Common myeloid progenitor, CD34-positive (primary cell): Measurements from ENCODE around the gene TMEM144.

ENCODE experiments used
- CTCF ChIA-PET: fragments of 350-600 bp; sonication (Branson Sonifier 250); formaldehyde crosslinking; loops from one replicate; lab custom pipeline; 2021; ENCODE audit warnings: antibody characterized with exemption; lab: Charles Lee
- POLR2A ChIA-PET: fragments of 350-600 bp; sonication (Branson Sonifier 250); formaldehyde crosslinking; loops from one replicate; lab custom pipeline; 2021; ENCODE audit warnings: antibody characterized with exemption; lab: Charles Lee
- DNase-seq, 3 donors: peaks; one replicate each; pipeline versions ENCODE4 v3.0.0 to v3.0.0-alpha.2; 2013
- H3K27ac ChIP-seq, 2 experiments: 1 replicate in 1 of 2; 2 replicates in 1 of 2; pipeline ENCODE4 v1.7.0; 2013; ENCODE audit warnings: inconsistent platforms in 2 of 2, low read length in 2 of 2, mild to moderate bottlenecking in 2 of 2, low read depth in 1 of 2, moderate library complexity in 1 of 2; ENCODE audit not compliant: severe bottlenecking in 2 of 2, insufficient read depth in 1 of 2, poor library complexity in 1 of 2
- H3K27me3 ChIP-seq, 5 experiments: replicated peaks in 2 of 5; 1 replicate in 3 of 5; 2 replicates in 2 of 5; pipeline versions ENCODE4 v1.6.1 to v1.7.0; 2013; ENCODE audit warnings: low read length in 4 of 5, mild to moderate bottlenecking in 2 of 5, moderate library complexity in 2 of 5, inconsistent platforms in 1 of 5; ENCODE audit not compliant: insufficient read depth in 5 of 5, control insufficient read depth in 4 of 5
- H3K36me3 ChIP-seq, 4 experiments: 1 replicate in 2 of 4; 2 replicates in 2 of 4; pipeline versions ENCODE4 v1.6.1 to v1.7.0; 2013; ENCODE audit warnings: low read length in 3 of 4, control low read depth in 1 of 4, mild to moderate bottlenecking in 1 of 4; ENCODE audit not compliant: control insufficient read depth in 4 of 4, insufficient read depth in 4 of 4
- H3K4me1 ChIP-seq, 4 experiments: 1 replicate in 3 of 4; 2 replicates in 1 of 4; pipeline versions ENCODE4 v1.6.1 to v1.7.1; 2013; ENCODE audit warnings: low read length in 3 of 4, mild to moderate bottlenecking in 3 of 4, control low read depth in 1 of 4, inconsistent platforms in 1 of 4, moderate library complexity in 1 of 4; ENCODE audit not compliant: control insufficient read depth in 4 of 4, insufficient read depth in 4 of 4; ENCODE audit errors: control extremely low read depth in 1 of 4
- H3K4me3 ChIP-seq, 7 experiments: 1 replicate in 4 of 7; 2 replicates in 3 of 7; pipeline versions ENCODE4 v1.5.1 to v1.7.0; 2013; ENCODE audit warnings: mild to moderate bottlenecking in 7 of 7, low read length in 6 of 7, moderate library complexity in 6 of 7, inconsistent platforms in 2 of 7, low read depth in 2 of 7, control low read depth in 1 of 7; ENCODE audit not compliant: insufficient read depth in 4 of 7, control insufficient read depth in 1 of 7; ENCODE audit errors: extremely low read depth in 1 of 7
- H3K9me3 ChIP-seq, 5 experiments: 1 replicate in 4 of 5; 2 replicates in 1 of 5; pipeline versions ENCODE4 v1.6.1 to v1.7.1; 2013; ENCODE audit warnings: low read length in 4 of 5, mild to moderate bottlenecking in 2 of 5, inconsistent platforms in 1 of 5, low read depth in 1 of 5, moderate library complexity in 1 of 5; ENCODE audit not compliant: control insufficient read depth in 4 of 5, insufficient read depth in 2 of 5; ENCODE audit errors: control extremely low read depth in 1 of 5
- WGBS: methylation state at CpG from one replicate; pipeline ENCODE4 v1.1.5; 2013; ENCODE audit not compliant: insufficient coverage; 5-methylcytosine and 5-hydroxymethylcytosine counted together

The TMEM144 gene

DNA sequence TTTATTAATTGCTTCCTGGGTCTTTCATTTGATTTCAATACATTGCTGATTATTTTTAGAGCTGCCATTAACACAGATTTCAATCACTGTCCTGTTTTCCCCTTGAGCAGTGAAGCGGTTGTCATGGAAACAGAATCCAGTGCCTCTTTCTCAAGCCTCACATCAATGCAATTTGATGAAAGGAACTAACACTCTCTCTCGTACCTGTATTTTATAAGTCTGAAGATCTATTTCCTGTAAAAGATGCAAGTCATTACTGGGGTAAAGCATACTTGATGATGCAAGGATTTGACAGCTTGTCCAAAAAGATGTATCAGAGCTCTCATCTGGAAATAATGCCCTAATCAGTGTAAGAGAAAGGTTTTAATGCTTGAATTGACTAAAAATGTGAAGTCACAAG is 19.6 kb upstream of the TMEM144 start:
- Histone ChIP-seq H3K36me3 (no peaks in the 10 kb centered on the region), H3K9me3 (no peaks in the 10 kb centered on the region), H3K4me1 (peaks cover 0 to 3% (median 0%) of the 10 kb centered on the region in 4 experiments), H3K27ac (no peak overlapping the region), H3K4me3 (no peak overlapping the region), H3K27me3 (no peaks in the 10 kb centered on the region)
- DNase-seq: peak in 1 of 3 donors; percentile 38
- WGBS: no CpG with 5 or more reads among the region's 2 CpGs
- CTCF ChIA-PET: interaction anchor here (1.3 to 8.4 kb wide), 6 partner anchors 12 to 435 kb away, joined by 3 to 90 read pairs (median 8); no protein-coding TSS in a partner anchor
- POLR2A ChIA-PET: no interaction called here

DNA sequence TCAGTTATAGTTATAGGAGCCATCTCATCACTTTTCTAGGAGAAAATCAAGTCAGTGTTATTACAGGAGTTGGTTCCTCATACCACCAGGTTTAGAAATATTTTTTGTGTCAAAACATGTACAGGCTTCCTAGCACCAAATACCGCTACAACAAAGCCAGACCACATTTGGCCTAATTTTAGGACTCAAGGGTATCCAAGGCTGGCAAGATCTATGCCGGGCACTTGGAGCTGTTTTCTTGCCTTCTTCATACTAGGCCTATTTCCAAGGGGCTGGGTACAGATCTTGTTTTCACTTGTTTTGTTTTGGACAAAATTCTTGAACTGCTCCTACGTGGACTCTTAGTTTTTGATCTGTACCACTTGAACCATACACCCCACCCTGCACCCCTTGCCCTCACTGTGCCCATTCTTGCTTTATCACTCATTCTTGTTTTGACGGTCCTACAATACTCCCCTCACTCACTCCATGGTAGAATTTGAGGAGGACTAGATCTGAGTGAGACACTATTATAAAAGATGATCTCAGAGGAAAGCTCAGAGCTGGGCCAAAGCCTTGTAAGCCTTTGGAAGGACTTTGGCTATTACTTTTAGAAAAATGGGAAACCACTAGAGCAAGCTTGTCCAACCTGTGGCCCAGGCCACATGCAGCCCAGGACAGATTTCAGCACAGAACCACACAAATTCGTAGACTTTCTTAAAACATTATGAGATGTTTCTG is 17.7 kb upstream of the TMEM144 start:
- no peak overlapping the region for H3K27ac ChIP-seq

DNA sequence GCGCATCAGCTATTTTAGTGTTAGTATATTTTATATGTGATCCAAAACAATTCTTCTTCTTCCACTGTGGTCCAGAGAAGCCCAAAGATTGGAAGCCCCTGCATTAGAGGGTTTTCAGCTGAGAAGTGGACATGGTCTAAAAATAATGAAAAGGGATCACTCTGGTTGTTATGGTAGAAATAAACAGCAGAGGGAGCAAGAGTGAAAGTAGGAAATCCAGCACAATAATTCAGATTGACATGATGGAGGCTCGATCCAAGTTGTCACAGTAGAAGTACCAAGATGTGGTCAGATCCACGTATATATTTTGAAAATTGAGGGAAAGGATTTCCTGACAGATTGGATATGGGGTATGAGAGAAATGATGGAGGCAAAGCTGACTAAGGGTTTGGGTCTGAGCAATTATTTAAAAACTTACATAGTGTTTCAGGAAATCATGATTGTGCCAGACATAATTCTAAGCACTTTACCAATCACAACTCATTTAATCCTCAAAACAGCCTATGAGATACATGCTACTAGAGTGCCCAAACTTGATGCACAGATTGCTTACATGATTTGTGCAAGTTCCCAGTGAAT is 17.0 kb upstream of the TMEM144 start:
- no peaks in the 10 kb centered on the region for H3K36me3 ChIP-seq
- CTCF ChIA-PET: interaction anchor here (0.6 to 8.4 kb wide), 16 partner anchors 9 to 422 kb away, joined by 3 to 90 read pairs (median 6); partner anchors contain the start of gene GASK1B
- POLR2A ChIA-PET: no interaction called here
- no peaks in the 10 kb centered on the region for H3K9me3 ChIP-seq
- H3K4me3 ChIP-seq: peak overlapping the region in 1 of 7 experiments; percentile 55
- H3K27me3 ChIP-seq: no peaks in the 10 kb centered on the region
- 0% methylated on average over 2 of the region's 3 CpGs for WGBS
- peak; percentile 47 to 61 (median 54) for DNase-seq
- H3K27ac ChIP-seq: no peak overlapping the region
- H3K4me1 ChIP-seq: peaks cover 0 to 3% (median 0%) of the 10 kb centered on the region in 4 experiments

More for the DNA sequence above, 17.7 kb upstream of the TMEM144 start:
- ChIA-PET CTCF (interaction anchor here (0.6 to 8.4 kb wide), 13 partner anchors 10 to 423 kb away, joined by 3 to 90 read pairs (median 5); partner anchors contain the start of gene GASK1B), POLR2A (interaction anchor here (0.6 kb wide), 1 partner anchor 37 kb away, joined by 6 read pairs; no protein-coding TSS in a partner anchor)
- DNase-seq: no peak
- H3K4me3 ChIP-seq: no peak overlapping the region
- 67% methylated on average over 2 of the region's 5 CpGs for WGBS
- H3K27me3 ChIP-seq: no peaks in the 10 kb centered on the region
- H3K4me1 ChIP-seq: peaks cover 0 to 3% (median 0%) of the 10 kb centered on the region in 4 experiments
- no peaks in the 10 kb centered on the region for H3K36me3 ChIP-seq
- H3K9me3 ChIP-seq: no peaks in the 10 kb centered on the region

DNA sequence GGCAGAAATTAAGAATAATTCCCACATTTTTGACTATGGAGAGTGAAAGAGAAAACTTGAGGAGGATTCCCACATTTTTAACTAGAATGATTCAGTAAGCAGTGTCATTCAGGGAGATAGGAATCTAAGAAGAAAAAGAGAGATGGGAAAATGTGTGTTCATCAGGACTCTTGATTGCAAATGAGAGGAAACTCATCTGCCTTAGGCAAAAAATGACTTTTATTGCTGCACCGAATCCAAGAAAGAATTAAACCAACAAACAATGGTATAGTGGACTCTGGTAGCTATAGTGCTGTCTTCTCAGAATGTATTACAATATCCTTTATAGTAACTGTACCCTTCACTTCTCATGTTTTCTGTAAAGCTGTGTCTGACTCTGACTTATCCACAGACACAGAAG is 15.0 kb upstream of the TMEM144 start:
- H3K4me1 ChIP-seq: peaks cover 0 to 3% (median 0%) of the 10 kb centered on the region in 4 experiments
- WGBS: no CpG with 5 or more reads among the region's 1 CpG
- ChIA-PET POLR2A (interaction anchor here (0.6 kb wide), 1 partner anchor 994 kb away, joined by 3 read pairs; no protein-coding TSS in a partner anchor), CTCF (interaction anchor here (1.0 to 8.4 kb wide), 6 partner anchors 9 to 1250 kb away, joined by 4 to 90 read pairs (median 6); no protein-coding TSS in a partner anchor)
- H3K36me3 ChIP-seq: no peaks in the 10 kb centered on the region
- H3K27me3 ChIP-seq: no peaks in the 10 kb centered on the region
- H3K27ac ChIP-seq: no peak overlapping the region
- no peaks in the 10 kb centered on the region for H3K9me3 ChIP-seq
- DNase-seq: no peak
- H3K4me3 ChIP-seq: no peak overlapping the region

DNA sequence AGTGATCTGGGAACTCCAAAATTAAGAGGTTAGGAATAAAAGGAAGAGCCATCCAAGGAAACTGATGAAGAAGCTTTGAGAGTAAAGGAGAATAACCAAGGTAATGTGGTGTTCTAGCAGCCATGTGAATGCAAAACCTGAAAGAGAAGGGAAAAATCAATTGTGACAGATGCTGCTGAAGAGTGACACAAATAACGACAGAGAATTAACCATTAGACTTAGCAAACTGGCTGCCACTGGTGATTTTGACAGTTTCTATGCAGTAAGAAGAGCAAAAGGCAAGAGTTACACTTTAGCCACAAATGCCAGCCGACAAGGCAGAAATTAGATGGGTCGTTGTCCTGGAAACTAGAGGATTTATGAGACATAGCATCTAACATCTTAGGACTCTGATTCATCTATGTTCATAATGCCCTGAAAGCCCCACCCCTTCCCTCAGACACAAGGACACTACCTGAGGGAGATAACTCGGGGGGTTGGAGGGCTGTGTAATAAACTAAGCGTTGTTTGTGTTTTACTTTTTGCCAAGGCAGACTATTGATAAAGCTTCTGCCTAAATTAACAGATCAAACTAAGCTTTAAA is 13.0 kb upstream of the TMEM144 start:
- ChIA-PET POLR2A (no interaction called here), CTCF (interaction anchor here (0.7 to 8.4 kb wide), 7 partner anchors 11 to 57 kb away, joined by 3 to 90 read pairs (median 4); no protein-coding TSS in a partner anchor)
- Histone ChIP-seq H3K27ac (no peak overlapping the region), H3K36me3 (no peaks in the 10 kb centered on the region), H3K4me1 (peaks cover 0 to 11% (median 4%) of the 10 kb centered on the region in 4 experiments), H3K27me3 (no peaks in the 10 kb centered on the region), H3K4me3 (no peak overlapping the region), H3K9me3 (no peaks in the 10 kb centered on the region)
- no peak for DNase-seq
- 100% methylated on average over 1 of the region's 5 CpGs for WGBS

DNA sequence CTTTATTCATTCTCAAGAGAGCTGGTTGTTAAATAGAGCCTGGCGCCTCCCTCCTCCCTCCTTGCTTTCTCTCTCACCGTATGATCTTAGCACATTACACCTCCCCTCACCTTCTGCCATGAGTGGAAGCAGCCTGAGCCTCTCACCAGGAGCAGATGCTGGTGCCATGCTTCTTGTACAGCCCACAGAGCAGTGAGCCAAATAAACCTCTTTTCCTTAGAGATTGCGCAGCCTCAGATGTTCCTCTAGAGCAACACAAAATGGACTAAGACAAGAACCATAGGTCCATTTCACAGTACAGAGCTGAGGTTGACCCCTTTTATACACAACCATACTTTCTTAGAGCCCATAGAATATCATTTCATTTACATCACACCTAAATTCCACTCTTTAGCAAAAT is 10.1 kb upstream of the TMEM144 start:
- 91% methylated on average over 1 of the region's 3 CpGs for WGBS
- no peaks in the 10 kb centered on the region for H3K9me3 ChIP-seq
- H3K4me3 ChIP-seq: no peak overlapping the region
- peaks cover 0 to 18% (median 9%) of the 10 kb centered on the region in 4 experiments for H3K4me1 ChIP-seq
- ChIA-PET CTCF (interaction anchor here (1.2 to 1.9 kb wide), 3 partner anchors 20 to 55 kb away, joined by 3 to 6 read pairs (median 4); no protein-coding TSS in a partner anchor), POLR2A (no interaction called here)
- no peak overlapping the region for H3K27ac ChIP-seq
- no peak for DNase-seq
- no peaks in the 10 kb centered on the region for H3K36me3 ChIP-seq
- no peaks in the 10 kb centered on the region for H3K27me3 ChIP-seq
